ENCODE results near the gene FHIT. TPM values are rescaled to one million over a fixed set of nuclear protein-coding genes. Genes with fewer than 3 reads are reported as not detected.

Gene FHIT
- total RNA-seq, 4 donors from 2014 or later: 5.0 to 15.3 (median 8.3) TPM

GRCh38 chr3:60153221-60153999, 1097.8 kb downstream of the FHIT start:
- TF ChIP-seq POLR2A (IDR thresholded peaks at IDR 0.05) (no peak), CTCF (IDR thresholded peaks at IDR 0.05) (no peak)
- 61 to 92% methylated on average over 4 of the region's 4 CpGs for WGBS, 2 donors
- DNase-seq (ENCODE audit: low spot score in 2 of 2): no peak
- no peak overlapping the region for H3K4me3 ChIP-seq (ENCODE audit: low read depth, poor library complexity, severe bottlenecking)
- intact Hi-C loops (cut with DNase I; ENCODE audit: low total_unique reads): no loop called here

DNA sequence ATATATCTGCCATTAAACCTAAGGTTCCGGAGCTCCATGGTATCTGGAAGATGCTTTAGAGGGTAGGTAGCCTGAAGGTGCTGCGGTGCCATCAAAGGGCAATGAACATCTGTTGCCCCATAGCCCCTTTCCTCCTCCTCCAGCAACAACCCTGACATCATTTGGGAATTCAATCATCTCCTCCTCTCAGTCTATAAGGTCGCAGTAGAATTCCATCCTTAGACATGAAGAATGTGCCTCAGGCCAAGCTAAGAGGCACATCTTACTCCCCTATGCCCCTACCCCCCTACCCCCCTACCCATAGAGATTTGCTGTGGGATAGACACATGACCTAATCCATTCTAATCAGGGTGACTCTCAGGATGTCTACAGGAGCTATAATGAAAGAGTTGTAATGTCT, 1101.8 kb downstream of the FHIT start:
- intact Hi-C loops (cut with DNase I; ENCODE audit: low total_unique reads): no loop called here
- no peak for TF ChIP-seq POLR2A (IDR thresholded peaks at IDR 0.05)
- no peak for TF ChIP-seq CTCF (IDR thresholded peaks at IDR 0.05)
- H3K4me3 ChIP-seq (ENCODE audit: low read depth, poor library complexity, severe bottlenecking): no peak overlapping the region
- WGBS, 2 donors: 94 to 96% methylated on average over 3 of the region's 3 CpGs
- no peak for DNase-seq (ENCODE audit: low spot score in 2 of 2)

DNA sequence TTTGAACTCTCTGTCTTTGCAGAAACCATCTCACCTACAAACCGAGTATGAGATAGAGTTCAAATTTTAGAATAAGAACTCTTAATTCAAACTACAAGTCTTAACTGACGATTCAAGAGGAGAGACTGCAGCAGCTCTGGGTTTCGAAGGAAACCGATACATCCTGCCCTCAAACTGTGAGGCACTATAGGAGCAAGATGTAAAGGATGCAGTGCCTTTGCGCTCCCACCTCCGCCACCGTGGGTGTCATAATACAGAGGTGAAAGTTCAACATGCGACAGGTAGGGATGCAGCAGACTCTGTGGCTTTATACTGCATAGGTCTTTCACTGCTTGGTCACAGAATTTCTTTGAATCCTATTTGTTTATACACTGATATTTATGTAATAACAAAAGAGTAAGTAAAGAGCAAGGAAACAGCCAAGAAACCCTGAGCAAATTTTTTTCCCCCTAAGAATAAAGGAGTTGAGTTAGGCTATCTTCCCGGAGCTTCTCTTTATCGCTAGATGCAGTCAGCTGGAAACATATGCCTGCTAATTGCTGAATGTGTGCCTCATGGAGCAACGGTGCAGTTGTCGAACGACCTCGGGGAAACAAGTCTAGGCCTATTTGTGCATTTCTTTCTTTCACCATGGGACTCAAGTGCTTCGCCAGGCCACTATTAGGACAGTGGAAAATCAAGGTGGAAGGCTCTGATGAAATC, 1103.9 kb downstream of the FHIT start:
- 73 to 74% methylated on average over 15 of the region's 15 CpGs for WGBS, 2 donors
- intact Hi-C loops (cut with DNase I; ENCODE audit: low total_unique reads): no loop called here
- TF ChIP-seq POLR2A (IDR thresholded peaks at IDR 0.05): no peak
- no peak for TF ChIP-seq CTCF (IDR thresholded peaks at IDR 0.05)
- H3K4me3 ChIP-seq (ENCODE audit: low read depth, poor library complexity, severe bottlenecking): no peak overlapping the region
- DNase-seq (ENCODE audit: low spot score in 2 of 2): no peak

- WGBS, 2 donors: 28 to 51% methylated on average over 1 of the region's 1 CpG
- intact Hi-C loops (cut with DNase I; ENCODE audit: low total_unique reads): no loop called here
- TF ChIP-seq CTCF (IDR thresholded peaks at IDR 0.05): no peak
- no peak for TF ChIP-seq POLR2A (IDR thresholded peaks at IDR 0.05)
- H3K4me3 ChIP-seq (ENCODE audit: low read depth, poor library complexity, severe bottlenecking): no peak overlapping the region
- DNase-seq (ENCODE audit: low spot score in 2 of 2): no peak
Observed at GRCh38 chr3:60146121-60146520, 1105.1 kb downstream of the FHIT start.

GRCh38 chr3:60144071-60144470, 1107.2 kb downstream of the FHIT start:
- intact Hi-C loops (cut with DNase I; ENCODE audit: low total_unique reads): no loop called here
- no peak for TF ChIP-seq POLR2A (IDR thresholded peaks at IDR 0.05)
- TF ChIP-seq CTCF (IDR thresholded peaks at IDR 0.05): no peak
- 92 to 96% methylated on average over 1 of the region's 1 CpG for WGBS, 2 donors
- DNase-seq (ENCODE audit: low spot score in 2 of 2): no peak
- H3K4me3 ChIP-seq (ENCODE audit: low read depth, poor library complexity, severe bottlenecking): no peak overlapping the region
